ENCODE results near the gene PPARGC1A.

The PPARGC1A gene, protein sequence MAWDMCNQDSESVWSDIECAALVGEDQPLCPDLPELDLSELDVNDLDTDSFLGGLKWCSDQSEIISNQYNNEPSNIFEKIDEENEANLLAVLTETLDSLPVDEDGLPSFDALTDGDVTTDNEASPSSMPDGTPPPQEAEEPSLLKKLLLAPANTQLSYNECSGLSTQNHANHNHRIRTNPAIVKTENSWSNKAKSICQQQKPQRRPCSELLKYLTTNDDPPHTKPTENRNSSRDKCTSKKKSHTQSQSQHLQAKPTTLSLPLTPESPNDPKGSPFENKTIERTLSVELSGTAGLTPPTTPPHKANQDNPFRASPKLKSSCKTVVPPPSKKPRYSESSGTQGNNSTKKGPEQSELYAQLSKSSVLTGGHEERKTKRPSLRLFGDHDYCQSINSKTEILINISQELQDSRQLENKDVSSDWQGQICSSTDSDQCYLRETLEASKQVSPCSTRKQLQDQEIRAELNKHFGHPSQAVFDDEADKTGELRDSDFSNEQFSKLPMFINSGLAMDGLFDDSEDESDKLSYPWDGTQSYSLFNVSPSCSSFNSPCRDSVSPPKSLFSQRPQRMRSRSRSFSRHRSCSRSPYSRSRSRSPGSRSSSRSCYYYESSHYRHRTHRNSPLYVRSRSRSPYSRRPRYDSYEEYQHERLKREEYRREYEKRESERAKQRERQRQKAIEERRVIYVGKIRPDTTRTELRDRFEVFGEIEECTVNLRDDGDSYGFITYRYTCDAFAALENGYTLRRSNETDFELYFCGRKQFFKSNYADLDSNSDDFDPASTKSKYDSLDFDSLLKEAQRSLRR

DNA sequence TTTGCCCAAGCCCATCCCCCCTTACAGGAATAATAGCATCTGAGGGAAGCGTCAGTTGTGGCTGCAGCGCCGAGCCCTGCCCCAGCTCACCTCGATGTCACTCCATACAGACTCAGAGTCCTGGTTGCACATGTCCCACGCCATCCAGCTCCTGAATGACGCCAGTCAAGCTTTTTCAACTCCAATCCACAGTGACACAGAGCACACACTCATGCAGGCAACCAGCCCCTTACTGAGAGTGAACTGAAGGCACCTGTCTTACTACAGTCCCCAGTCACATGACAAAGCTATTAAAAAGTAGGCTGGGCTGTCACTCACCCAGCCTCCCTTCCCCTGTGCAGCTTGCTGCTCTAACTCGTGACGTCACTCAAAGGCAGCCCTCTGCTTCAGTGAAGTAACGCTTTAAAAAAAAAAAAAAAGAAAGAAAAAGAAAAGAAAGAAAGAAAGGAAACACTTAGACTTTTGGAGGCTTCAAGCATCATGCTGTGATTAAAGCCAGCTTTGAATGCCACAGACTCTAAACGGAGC lies at the start of gene PPARGC1A:
TSS of gene PPARGC1A (minus strand) at position 234 of the 528 bp plus-strand sequence. CDS start at position 144, 90 bp downstream.
- DNase-seq = peak in 41 of 51 donors; percentile 2 to 83 (median 38)

DNA sequence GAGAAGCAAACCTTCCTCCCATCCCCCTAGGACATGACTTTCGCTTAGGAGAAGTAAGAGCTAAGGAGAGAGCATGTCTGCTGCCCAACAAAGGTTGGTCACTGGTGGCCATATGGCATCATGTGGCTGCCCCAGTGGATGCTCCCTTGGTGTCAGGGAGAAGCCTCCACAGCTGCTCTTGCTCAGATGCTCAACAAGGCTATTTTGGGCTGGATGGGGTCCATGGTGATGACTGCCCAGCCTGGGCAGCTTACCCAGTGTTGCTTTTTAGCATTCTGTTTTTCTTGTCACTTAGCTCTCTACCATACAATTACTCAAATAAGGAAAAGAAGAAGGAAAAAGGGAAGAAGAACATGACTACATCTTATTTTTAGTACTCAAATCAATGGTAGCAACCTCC lies 48.9 kb upstream of the PPARGC1A start:
- DNase-seq = peak in 14 of 51 donors; percentile 1 to 45 (median 14)

DNA sequence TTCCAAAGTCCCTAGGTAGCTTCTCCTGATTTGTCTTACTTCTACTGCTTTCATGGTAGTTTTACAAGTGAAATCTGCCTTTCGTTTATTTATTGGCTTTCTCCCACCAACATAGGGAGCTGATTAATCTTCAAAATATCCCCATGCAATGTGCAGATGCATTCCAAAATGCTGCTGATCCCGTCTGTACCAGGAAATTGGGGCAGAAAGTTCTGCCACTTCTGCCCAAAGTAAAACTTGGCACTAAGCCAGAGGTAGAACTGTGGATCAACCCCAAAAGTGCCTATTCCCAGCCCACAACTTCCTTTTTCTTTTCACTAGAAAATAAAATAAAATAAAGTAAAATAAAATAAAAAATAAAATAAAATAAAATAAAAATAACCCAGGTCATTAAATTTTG lies 47.3 kb upstream of the PPARGC1A start:
- no peak for DNase-seq

DNA sequence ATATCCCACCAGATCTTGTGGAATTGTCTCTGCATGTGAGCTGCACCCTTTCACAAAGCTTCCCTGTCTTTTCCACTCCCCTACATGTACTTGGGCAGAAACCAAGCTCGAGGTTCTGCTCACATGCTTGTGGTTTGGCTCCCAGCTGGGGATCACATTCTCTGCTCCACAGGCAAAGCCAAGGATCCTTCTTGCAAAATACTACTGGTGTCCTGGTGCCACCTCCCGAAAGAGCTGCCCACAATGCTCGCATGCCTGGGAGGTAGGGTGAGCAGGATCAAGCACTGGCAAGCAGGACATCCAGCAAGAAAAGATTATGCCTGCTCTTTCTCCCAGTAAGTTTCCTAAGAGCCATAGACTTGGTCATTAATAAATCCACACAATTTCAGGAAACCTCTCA lies 45.1 kb upstream of the PPARGC1A start:
- DNase-seq = peak in 20 of 51 donors; percentile 3 to 54 (median 24)

DNA sequence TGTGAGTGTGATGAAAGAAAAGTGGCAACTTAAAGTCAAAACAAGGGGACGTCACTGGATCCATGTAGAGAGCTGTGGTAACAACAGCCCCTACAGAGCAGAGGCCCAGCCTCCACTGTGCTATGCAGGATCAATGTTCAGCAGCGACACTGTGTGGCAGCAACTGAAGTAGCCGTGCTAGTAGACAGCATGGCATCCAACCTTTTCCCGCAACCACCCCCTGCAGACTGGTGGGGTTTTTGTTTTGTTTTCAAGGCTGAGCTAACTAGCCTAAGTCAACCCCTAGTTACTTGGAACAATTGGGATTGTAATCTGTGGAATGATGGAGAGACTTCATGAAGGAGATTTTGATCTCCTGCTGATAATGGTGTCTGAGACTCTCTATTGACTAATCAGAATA lies 44.4 kb upstream of the PPARGC1A start:
- DNase-seq = no peak

DNA sequence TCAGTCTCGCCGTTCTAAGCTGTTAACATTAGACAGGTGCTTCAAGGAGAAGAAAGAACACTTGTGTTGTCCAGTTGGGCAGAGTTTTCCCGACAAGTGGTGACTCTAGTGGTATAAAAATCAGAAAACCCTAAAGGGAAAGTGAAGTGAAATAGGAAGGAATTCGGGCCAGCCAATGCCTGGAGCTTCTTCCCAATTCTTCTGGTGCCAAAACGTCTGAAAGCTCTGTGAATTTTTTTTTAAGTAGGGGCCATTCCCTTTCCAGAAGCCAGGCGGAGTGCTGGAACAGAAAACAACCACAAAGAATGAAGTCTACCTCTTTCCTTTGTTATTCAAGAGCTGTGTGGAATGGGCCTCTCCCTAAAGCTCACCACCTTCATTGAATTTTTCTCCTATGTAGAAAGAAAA lies 43.1 kb upstream of the PPARGC1A start:
- peak in 2 of 51 donors; percentile 5 to 14 for DNase-seq

DNA sequence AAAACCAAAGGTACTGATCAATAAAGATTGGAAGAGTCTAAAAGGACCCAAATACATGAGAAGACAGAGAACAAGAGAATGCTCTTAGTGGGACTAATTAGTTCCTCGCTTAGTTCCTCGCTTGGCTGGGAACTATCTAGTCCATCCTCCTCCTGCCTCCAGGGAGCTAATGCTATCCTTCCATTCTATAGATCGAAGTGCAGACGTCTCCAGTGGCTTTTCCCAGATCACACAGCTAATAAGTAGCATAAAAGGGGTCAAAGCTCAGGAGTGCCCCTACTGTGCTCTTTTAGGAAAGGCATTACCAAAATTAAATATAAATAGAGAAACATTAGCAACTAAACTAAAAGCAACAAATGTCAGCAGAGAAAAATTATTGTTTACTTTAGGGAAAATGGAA lies 42.3 kb upstream of the PPARGC1A start:
- no peak for DNase-seq

DNA sequence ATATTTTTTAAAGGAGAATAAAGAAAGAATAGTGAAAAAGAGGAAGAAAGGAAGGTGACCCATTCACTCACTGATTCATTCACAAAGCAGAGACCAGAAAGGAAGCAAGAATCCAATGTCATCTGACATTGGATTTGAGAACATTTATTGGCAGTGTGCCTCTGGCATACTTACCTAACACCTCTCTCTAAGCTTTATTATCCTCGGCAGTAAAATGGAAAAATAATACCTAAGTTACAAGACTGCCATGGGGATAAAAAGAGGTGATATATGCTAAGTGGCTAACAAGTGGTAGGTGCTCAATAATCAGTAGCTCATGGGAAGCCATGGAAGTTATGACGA lies 41.6 kb upstream of the PPARGC1A start:
- DNase-seq = no peak

DNA sequence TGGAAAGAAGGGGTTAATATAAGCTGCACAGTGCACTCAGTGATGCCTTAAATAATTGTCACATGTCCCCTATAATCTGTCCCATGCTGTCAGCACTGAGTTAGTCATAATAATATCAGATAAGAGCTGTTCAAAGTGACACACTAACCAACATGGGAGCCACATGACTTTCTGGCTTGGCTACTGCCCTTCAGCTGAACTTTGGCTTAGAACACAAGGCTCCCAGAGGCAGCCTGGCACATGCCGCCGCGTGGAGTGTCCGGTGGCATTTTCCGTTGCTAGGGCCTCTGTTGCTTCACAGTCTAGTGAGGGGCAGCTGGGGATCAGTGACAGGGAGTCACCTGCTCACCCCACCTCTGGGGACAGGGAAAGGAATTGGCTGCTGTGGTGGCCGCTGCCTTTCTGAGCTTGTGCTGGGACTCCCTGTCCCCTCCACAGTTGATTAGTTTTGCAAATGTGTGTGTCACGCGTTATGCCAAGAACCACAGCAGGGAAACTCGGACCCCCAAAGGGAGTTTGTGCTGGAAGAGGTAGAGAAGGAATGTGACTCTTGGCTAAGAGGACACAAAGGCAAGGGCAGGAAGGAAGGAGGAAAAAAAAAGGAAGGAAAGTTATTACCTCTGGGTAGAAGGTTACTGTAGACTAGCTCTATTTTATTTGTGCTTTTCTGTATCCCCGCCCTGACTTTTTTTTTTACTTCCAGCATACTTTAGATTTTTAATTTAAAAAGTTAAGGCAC lies 41.1 kb upstream of the PPARGC1A start:
- peak in 37 of 51 donors; percentile 6 to 75 (median 38) for DNase-seq

DNA sequence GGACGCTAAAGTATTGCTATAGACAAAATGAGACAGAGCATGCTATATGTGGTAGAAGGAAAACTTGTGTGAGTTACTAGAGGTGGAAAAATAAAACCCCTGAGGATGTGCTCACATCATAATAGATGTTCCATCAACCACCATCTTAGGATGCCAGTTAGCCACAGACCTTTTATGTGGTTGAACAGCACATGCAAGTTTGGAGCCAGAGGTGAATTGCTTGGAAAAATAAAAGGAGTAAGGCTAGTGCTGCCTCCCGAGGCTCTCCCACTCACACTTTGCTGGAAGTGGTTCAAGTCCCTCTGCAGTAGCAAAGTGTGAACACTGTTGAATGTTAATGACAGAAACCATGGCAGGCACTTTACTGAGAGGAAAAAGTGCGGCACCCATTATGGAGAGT lies 39.4 kb upstream of the PPARGC1A start:
- DNase-seq = no peak

DNA sequence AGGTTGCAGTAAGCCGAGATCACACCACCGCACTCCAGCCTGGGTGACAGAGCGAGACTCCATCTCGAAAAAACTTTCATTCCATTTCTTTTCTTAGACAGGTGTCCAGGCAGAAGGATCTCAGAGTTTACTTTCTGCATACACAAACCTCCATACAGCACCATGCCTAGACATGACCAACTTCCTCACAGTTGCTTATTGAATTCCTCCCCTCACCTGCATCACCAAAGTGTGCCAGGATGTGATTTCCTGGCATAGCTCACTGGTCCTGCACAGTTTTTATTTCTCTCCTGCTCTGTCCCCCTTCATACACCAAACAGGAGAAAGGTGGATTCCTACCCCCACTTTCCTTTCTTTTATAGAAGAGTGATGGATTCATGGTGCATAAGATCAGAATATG lies 34.7 kb upstream of the PPARGC1A start:
- no peak for DNase-seq

DNA sequence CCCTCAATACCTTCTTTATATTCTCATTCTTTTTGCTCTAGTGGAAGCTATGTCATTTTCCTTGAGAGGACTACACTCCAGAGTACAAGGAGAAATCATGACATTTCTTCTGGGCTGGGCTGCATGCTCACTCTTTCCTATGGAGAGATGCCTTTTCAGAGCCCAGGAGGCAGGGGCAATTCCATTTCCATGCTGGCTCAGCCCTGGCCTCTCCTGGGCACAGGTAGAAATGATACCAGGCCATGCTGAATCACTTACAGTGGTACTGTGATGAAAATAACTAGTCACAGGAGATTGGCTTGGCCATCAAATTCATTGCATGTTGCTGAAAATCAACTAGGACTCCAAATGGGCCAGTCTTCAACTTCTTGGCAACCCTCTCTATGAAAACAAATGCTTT lies 34.0 kb upstream of the PPARGC1A start:
- no peak for DNase-seq

DNA sequence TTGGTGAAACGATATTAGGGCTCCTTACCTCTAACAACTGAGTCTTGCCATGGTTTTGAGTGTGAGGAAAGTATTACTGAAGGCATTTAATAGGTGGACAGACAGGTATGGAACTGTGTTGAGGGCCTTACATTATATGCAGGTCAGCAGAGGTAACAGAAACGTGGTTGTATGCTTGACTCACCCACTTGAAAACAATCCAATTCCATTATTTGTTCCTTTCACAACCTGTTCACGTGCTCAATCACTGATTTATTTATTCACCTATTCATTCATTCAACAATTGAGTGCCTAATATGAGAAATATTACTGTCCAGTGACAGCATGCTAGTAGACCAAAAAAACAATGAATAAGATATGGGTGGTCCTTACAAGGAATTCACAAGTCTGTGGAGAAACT lies 33.3 kb upstream of the PPARGC1A start:
- DNase-seq = no peak

DNA sequence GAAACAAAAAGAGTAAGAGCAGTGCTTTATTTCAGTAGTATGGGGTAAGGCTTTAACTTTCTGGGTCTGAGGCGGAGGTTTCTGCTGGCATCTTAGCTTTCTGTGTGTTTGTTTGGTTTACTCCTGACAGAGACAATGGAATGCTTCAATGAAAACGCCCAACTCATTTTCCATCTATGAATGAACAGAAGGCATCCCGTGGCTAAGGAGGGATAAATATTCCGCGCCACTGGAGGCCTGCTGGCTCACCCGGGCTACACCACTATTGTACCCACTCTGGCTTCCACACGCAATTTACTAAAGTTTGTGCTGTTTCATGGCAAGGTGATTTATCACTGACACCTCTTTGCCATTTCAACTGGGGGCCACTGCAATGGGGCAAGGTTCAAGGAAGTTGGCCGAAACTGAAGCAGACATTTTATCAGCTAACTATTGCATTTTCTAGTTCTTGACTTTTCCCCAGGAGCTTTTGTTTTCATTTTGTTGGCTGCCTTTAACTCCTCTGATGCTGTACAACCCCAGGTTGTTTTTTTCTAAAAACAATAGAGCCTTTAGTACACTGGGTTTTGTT lies 32.8 kb upstream of the PPARGC1A start:
- no peak for DNase-seq

DNA sequence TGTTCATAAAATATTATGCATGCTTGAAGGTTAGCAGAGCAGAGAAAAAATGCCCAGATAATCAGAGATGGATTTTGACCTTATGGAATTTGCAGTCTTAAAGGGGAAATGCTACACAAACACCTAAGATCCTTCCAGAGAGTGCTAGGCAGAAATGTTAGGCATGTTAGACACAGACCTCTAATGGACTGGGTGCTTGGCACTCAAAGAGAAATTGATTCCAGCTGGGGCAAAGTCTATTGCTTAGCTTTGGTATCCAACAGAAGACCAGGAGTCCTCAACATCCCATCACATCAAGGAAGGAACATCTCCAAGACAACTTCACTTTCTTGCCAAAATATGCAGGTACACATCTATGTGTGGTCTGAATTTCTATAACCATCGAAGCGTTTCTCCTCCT lies 32.2 kb upstream of the PPARGC1A start:
- no peak for DNase-seq

DNA sequence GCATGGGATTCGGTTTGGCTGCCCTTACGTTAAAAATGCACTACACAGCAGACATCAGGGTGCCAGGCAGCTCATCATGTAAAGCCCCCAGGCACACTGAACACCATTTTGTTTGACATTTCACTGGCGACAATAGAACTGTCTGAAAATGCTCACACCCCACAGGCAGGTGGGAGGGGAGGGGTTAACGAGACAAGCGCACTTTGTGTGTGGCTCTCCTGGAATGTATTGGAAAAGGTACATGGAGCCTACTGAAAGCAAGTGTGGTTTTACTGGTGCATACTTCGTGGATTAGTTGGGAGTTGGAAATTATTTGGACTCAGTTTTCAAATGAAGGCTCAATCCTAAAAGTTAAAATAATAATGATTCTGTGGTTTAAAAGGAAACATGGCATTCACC lies 31.6 kb upstream of the PPARGC1A start:
- no peak for DNase-seq

DNA sequence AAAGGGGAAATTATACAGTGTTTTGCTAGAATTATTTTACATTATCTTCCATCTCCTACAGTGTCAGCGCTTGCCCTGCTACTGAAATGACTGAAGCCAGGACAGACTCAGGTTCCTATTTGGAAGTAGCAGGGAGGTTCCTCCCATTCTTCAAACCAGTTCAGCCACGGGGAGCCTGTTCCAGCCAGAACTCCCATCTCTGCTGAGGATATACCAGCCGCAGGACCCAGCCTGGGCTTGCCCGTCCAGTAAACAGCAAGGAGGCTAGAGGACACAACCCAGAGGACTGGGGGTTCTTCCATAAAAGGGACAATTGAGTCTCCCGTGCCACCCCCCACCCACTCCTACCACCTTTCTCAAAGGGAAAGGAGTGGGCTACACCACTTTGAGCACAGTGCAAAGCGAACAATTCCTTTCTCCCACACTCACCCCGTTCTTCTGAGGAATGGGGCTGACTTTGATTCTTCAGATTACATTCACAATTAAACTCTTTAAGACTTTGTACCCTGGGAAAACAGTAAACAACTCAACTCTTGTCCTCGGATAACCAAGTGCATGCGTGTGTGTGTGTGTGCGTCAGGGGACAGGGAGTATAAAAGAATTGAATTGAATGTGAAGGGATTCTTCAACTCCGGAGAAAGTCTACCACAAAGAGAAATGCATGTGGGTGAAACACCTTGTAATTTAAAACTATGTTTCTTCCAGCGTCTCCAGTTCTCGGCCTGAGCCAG lies 31.0 kb upstream of the PPARGC1A start:
- DNase-seq = no peak

DNA sequence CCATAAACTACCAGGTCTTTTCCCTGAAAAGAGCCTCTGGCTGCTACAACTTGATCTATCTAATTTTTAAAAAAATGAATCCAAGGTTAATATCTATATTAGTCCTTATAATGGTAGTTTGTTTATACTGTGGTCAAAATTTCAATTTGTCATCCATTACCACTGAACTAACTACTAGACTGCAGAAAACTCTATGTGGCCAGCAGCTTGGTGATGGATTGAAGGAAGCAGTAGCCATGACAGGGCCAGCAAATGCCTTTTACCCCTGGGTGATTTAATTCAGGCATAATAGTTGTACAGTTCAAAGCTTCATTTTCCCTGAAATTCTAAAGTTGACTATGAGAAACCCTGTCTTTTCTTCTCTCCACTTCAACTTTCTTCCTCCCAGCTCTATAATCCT lies 30.4 kb upstream of the PPARGC1A start:
- DNase-seq = no peak

DNA sequence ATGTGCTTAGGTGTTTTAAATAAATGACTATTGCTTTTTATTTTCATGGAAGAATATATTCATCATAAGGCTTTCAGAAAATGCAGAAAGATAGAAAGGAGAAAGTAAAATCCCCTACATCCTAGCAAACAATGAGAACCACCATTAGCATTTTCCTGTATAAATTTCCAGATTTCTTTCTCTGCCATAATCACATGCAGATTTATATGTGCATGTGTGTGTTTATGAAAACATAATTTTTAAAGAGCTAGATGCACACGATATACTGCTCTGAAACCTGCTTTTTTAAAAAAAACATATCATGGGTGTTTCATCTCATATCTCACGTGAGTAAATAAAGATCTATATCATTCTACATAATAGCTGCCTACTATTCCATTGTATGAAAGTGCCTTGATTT lies 26.4 kb upstream of the PPARGC1A start:
- DNase-seq = no peak

DNA sequence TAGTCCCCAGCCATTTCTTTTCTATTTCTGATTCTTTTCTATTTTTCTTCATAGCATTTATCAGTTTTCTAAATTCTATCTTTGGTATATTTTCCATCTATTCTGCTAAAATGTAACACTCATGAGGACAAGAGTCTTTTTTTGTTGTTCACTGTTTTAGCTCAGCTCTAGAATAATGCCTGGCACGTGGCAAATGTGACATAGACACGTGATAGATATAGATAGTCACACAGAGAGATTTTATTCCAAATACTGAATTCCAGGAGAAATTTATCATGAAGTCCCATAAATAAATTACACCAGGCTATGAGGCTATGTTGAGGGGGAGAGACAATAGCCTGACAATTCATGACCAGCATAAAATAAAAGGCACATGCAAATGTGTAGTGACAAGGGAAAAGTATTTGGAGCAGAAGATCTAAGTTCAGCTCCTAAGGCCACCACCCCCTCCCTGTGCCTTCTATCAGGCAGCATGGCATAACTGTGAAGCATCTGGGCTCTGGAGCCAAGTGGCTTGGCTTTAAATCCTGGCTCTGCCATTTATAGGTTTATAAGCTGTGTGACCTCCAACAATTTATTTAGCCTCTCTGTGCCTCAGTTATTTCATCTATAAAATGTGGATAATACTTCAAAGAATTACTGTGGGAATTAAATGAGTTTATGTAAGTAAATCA lies 25.7 kb upstream of the PPARGC1A start:
- no peak for DNase-seq
